Activated CD4-positive, alpha-beta T cell treated with anti-CD3 and anti-CD28 coated beads for 4 hours (primary cell): ENCODE results near the gene AAK1.
"Not testable (repeated sequence)": the region's sequence is repeated elsewhere in the genome, so short reads cannot be mapped to it uniquely, and the experiment has no call there.

Experiments
- DNase-seq, 2 donors: peaks; one replicate each; pipeline ENCODE4 v3.0.0-alpha.2; 2020

The AAK1 gene

GRCh38 chr2:69597105-69597504, 46.4 kb downstream of the AAK1 start:
- no peak for DNase-seq

- no peak for DNase-seq
Observed at GRCh38 chr2:69594341-69594740, 49.2 kb downstream of the AAK1 start.

- DNase-seq, result no peak
Observed at GRCh38 chr2:69592511-69592910, 51.0 kb downstream of the AAK1 start.

- DNase-seq, result no peak
Observed at GRCh38 chr2:69589973-69590652, 53.4 kb downstream of the AAK1 start.

GRCh38 chr2:69588945-69589344, 54.6 kb downstream of the AAK1 start:
- no peak for DNase-seq

- DNase-seq, result no peak
Observed at GRCh38 chr2:69588403-69588802, 55.1 kb downstream of the AAK1 start.

GRCh38 chr2:69585855-69586555, 57.5 kb downstream of the AAK1 start:
- DNase-seq, result no peak

- no peak for DNase-seq
Observed at GRCh38 chr2:69584127-69584889, 59.2 kb downstream of the AAK1 start.

GRCh38 chr2:69583321-69583833, 60.2 kb downstream of the AAK1 start:
- no peak for DNase-seq

GRCh38 chr2:69582582-69583176, 60.9 kb downstream of the AAK1 start:
- DNase-seq, result no peak

- no peak for DNase-seq
Observed at GRCh38 chr2:69581774-69582581, 61.6 kb downstream of the AAK1 start.

- no peak for DNase-seq
Observed at GRCh38 chr2:69580486-69580885, 63.1 kb downstream of the AAK1 start.

GRCh38 chr2:69579536-69579935, 64.0 kb downstream of the AAK1 start:
- DNase-seq, result no peak

GRCh38 chr2:69578198-69578540, 65.4 kb downstream of the AAK1 start:
- DNase-seq, result no peak

GRCh38 chr2:69577467-69578197, 65.9 kb downstream of the AAK1 start:
- no peak for DNase-seq

GRCh38 chr2:69576880-69577279, 66.7 kb downstream of the AAK1 start:
- no peak for DNase-seq

- no peak for DNase-seq
Observed at GRCh38 chr2:69575926-69576325, 67.6 kb downstream of the AAK1 start.

- not testable (repeated sequence) for DNase-seq
Observed at GRCh38 chr2:69575371-69575770, 68.2 kb downstream of the AAK1 start.

- DNase-seq, result no peak
Observed at GRCh38 chr2:69572641-69573040, 70.9 kb downstream of the AAK1 start.

- DNase-seq, result no peak
Observed at GRCh38 chr2:69571189-69571588, 72.3 kb downstream of the AAK1 start.

GRCh38 chr2:69570474-69570873, 73.1 kb downstream of the AAK1 start:
- no peak for DNase-seq

- no peak for DNase-seq
Observed at GRCh38 chr2:69567909-69568300, 75.6 kb downstream of the AAK1 start.
